SH-SY5Y (cell line): Measurements from ENCODE around the gene PSD.

ENCODE experiments used
- GATA2 ChIP-seq: IDR thresholded peaks from 2 replicates; pipeline ENCODE4 v1.6.1; 2011; ENCODE audit warnings: mild to moderate bottlenecking, low read depth, low read length
- GATA3 ChIP-seq: IDR thresholded peaks from 2 replicates; pipeline ENCODE4 v1.6.1; 2011; ENCODE audit warnings: low read depth, mild to moderate bottlenecking, low read length, moderate library complexity

PSD gene

DNA sequence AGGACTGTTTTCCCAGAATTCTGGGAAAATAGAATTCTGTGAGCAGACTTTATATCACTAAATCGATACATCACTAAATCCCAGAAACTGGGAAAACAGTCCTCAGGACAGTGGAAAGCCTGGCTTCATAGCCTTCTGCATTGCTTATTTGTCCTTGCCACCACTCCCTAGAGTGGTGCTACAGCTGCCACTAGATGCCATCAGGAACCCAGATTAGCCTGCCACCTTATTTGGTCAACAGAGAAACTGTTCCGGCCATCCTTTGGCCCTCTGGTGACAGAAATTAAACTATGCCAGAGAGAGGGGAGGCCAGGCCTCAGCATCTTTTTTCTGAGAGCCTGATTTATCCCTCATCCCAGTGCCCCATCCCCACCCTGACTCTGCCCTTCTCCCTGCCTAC is 42.7 kb downstream of the PSD start:
- TF ChIP-seq GATA2 = no peak
- no peak for TF ChIP-seq GATA3

GRCh38 chr10:102375250-102375649 is 43.3 kb downstream of the PSD start:
- no peak for TF ChIP-seq GATA2
- TF ChIP-seq GATA3 = no peak

GRCh38 chr10:102371295-102371694 is 47.3 kb downstream of the PSD start:
- TF ChIP-seq GATA2 = no peak
- TF ChIP-seq GATA3 = no peak

DNA sequence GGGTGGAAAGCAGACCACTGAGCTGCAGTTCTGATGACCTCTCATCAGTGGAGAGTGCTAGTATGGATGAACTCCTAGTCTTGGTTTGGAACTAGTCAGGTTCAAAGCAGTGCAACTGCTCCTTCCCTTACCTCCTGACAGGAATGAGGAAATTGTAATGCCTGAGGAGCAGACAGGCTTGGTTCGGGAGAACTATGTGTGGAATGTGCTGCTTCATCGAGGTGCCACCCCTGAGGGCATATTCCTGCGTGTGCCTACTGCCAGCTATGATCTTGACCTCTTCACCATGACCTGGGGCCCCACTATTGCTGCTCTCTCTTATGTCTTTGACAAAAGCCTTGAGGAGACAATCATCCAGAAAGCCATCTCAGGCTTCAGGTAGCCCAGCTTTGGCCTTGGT is 50.5 kb downstream of the PSD start:
- TF ChIP-seq GATA2 (no peak), GATA3 (no peak)

DNA sequence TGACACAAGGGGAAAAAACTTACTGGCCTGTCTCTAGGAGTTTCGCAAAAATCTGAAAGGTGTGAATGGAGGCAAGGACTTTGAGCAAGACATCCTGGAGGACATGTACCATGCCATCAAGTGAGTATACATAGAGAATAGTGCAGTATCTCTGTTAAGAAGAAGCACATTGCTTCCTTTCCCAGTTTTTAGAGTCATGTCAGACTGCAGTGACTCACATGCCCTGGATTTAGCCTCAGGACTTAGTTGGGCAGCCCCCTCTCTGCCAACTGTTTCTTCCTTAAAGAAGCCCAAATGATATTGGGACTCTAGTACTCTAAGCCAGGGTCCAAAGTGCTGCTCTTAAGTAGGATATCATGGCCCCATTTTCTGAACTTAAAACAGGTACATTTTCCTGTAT is 51.1 kb downstream of the PSD start:
- TF ChIP-seq GATA2 (no peak), GATA3 (no peak)

- TF ChIP-seq GATA2 = no peak
- TF ChIP-seq GATA3 = no peak
These were observed 59.7 kb downstream of the PSD start for GRCh38 chr10:102358712-102359382.

DNA sequence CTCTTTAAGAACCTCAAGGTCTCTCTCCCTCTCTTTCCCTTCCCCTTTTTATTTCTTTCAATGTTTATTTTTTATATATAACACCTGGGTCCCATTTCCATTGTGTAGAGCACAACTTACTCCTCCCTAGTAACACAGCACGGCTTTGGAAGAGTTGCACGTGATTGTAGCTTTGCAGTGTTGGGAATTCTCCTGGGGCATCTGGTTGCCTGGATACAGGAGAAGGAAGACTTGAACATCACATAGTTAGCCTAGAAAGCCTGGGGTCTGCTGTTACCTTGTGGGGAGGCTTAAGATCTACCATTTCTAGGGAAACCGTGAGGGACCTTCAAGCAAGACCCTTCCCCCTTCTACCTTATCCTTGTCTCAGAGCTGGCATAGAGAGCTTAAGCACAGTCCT is 64.1 kb downstream of the PSD start:
- no peak for TF ChIP-seq GATA2
- no peak for TF ChIP-seq GATA3
